Immature natural killer cell (primary cell): ENCODE data around the gene PYDC1. TPM values are rescaled to one million over a fixed set of nuclear protein-coding genes. Genes with fewer than 3 reads are reported as not detected.
"Not testable (repeated sequence)": the region's sequence is repeated elsewhere in the genome, so short reads cannot be mapped to it uniquely, and the experiment has no call there.

Source experiments
- DNase-seq, 3 donors: peaks; one replicate each; pipeline ENCODE4 v3.0.0; 2022; ENCODE audit warnings: mixed read lengths in 1 of 3
- H3K27ac Mint-ChIP-seq, 6 donors: one replicate each; pipeline ENCODE4 v1.8.0; 2020; ENCODE audit warnings: mixed read lengths in 6 of 6, mild to moderate bottlenecking in 5 of 6, inconsistent platforms in 4 of 6, moderate library complexity in 3 of 6
- H3K27me3 Mint-ChIP-seq, 3 donors: one replicate each; pipeline ENCODE4 v1.8.0; 2020 to 2021; ENCODE audit warnings: low read depth in 3 of 3, mild to moderate bottlenecking in 3 of 3, mixed read lengths in 3 of 3, moderate library complexity in 3 of 3, inconsistent platforms in 1 of 3
- H3K36me3 Mint-ChIP-seq, 3 donors: one replicate each; pipeline ENCODE4 v1.8.0; 2020; ENCODE audit warnings: mixed read lengths in 3 of 3, inconsistent platforms in 2 of 3, mild to moderate bottlenecking in 2 of 3
- H3K4me1 Mint-ChIP-seq, 2 donors: one replicate each; pipeline ENCODE4 v1.8.0; 2020; ENCODE audit warnings: inconsistent platforms in 2 of 2, mild to moderate bottlenecking in 2 of 2, mixed read lengths in 2 of 2, moderate library complexity in 1 of 2
- H3K4me3 Mint-ChIP-seq, 5 donors: one replicate each; pipeline ENCODE4 v1.8.0; 2020; ENCODE audit warnings: mild to moderate bottlenecking in 5 of 5, mixed read lengths in 5 of 5, inconsistent platforms in 3 of 5, moderate library complexity in 3 of 5
- H3K9me3 Mint-ChIP-seq, 6 donors: one replicate each; pipeline ENCODE4 v1.8.0; 2020; ENCODE audit warnings: mild to moderate bottlenecking in 6 of 6, mixed read lengths in 6 of 6, inconsistent platforms in 4 of 6, moderate library complexity in 3 of 6
- polyA plus RNA-seq, 3 donors: library from polyadenylated mRNA; unstranded; fragments of 300-500 nt; fragmentation: Illumina TruSeq; gene quantifications; one replicate each; pipeline ENCODE4 v1.2.3, GENCODE V29; 2021

The PYDC1 gene
- polyA plus RNA-seq, 3 donors from 2014 or later, result not detected

GRCh38 chr16:31170048-31170447 is 46.9 kb downstream of the PYDC1 start:
- not testable (repeated sequence) for DNase-seq, H3K4me1 Mint-ChIP-seq, H3K27me3 Mint-ChIP-seq, H3K27ac Mint-ChIP-seq, H3K4me3 Mint-ChIP-seq, H3K36me3 Mint-ChIP-seq, H3K9me3 Mint-ChIP-seq

DNA sequence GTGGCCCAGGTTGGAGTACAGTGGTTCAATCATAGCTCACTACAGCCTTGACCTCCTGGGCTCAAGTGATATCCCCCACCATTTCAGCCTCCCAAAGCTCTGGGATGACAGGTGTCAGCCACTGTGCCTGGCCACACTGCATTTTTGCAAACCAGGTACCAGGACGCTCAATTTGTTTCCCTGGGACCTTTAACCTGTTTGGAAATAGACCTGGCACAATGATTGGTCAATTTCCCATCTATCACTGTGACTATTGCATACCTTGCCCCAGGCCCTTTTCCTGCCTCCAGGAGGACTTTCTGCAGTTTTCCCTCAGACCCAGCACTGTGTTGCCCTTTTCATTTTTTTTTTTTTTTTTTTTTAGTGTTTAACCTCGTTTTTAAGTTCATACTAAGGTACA is 48.1 kb downstream of the PYDC1 start:
- Mint-ChIP-seq H3K4me3 (no peak overlapping the region), H3K36me3 (no peaks in the 10 kb centered on the region), H3K4me1 (no peaks in the 10 kb centered on the region), H3K27me3 (peaks cover 0 to 6% (median 0%) of the 10 kb centered on the region in 3 donors), H3K27ac (no peak overlapping the region), H3K9me3 (no peaks in the 10 kb centered on the region)
- no peak for DNase-seq

DNA sequence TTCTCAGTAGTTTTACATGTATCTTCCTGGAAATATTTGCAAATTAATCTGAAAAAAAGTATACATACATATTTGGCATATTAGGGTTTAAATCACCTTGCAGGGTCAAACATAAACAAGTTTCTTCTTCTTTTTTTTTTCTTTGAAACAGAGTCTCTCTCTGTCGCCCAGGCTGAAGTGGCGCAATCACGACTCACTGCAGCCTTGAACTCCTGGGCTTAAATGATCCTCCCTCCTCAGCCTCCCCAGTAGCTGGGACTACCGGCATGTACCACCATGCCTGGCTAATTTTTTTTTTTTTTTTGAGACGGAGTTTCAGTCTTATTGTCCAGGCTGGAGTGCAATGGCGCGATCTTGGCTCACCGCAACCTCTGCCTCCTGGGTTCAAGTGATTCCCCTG is 49.6 kb downstream of the PYDC1 start:
- Mint-ChIP-seq H3K4me3 (no peak overlapping the region), H3K36me3 (no peaks in the 10 kb centered on the region), H3K27me3 (peaks cover 0 to 6% (median 4%) of the 10 kb centered on the region in 3 donors), H3K27ac (no peak overlapping the region), H3K4me1 (no peaks in the 10 kb centered on the region), H3K9me3 (no peaks in the 10 kb centered on the region)
- DNase-seq, result no peak

Other genes starting within 250 kb of the PYDC1 start
- gene HSD3B7, start 231.9 kb downstream of the PYDC1 start, polyA plus RNA-seq, result not detected
- gene STX1B, start 206.5 kb downstream of the PYDC1 start, polyA plus RNA-seq, result not detected
- gene STX4, start 183.6 kb downstream of the PYDC1 start, polyA plus RNA-seq, result 10 to 100 TPM; 31.3 to 46.4 (median 33.3) TPM
- 10 to 100 TPM in 2 of 3 donors, 1 to 10 TPM in 1; 6.8 to 17.2 (median 10.1) TPM for gene ZNF668, start 142.9 kb downstream of the PYDC1 start, polyA plus RNA-seq
- 10 to 100 TPM in 1 of 3 donors, 1 to 10 TPM in 1, under 1 TPM in 1; 0.93 to 11.5 (median 2.5) TPM for gene ZNF646, start 142.7 kb downstream of the PYDC1 start, polyA plus RNA-seq
- 1 to 10 TPM in 1 of 3 donors, under 1 TPM in 2; 0.27 to 1.4 (median 0.63) TPM for gene PRSS53, start 128.2 kb downstream of the PYDC1 start, polyA plus RNA-seq
- 100 to 1,000 TPM; 114 to 164 (median 116) TPM for gene VKORC1, start 122.3 kb downstream of the PYDC1 start, polyA plus RNA-seq
- gene BCKDK, start 108.7 kb downstream of the PYDC1 start, polyA plus RNA-seq, result 10 to 100 TPM; 21.4 to 50.3 (median 30.1) TPM
- 10 to 100 TPM; 29.4 to 53.9 (median 32.6) TPM for gene KAT8, start 99.5 kb downstream of the PYDC1 start, polyA plus RNA-seq
- not detected for gene PRSS8, start 81.4 kb downstream of the PYDC1 start, polyA plus RNA-seq
- 1 to 10 TPM; 3.4 to 8.6 (median 6.9) TPM for gene PRSS36, start 67.1 kb downstream of the PYDC1 start, polyA plus RNA-seq
- 100 to 1,000 TPM in 1 of 3 donors, 10 to 100 TPM in 2; 73.4 to 169 (median 87.4) TPM for gene FUS, start 37.0 kb downstream of the PYDC1 start, polyA plus RNA-seq
- gene PYCARD, start 14.4 kb downstream of the PYDC1 start, polyA plus RNA-seq, result 100 to 1,000 TPM in 2 of 3 donors, 10 to 100 TPM in 1; 91.2 to 133 (median 118) TPM
- not detected for gene TRIM72, start 3.0 kb downstream of the PYDC1 start, polyA plus RNA-seq
- gene ITGAM, start 42.8 kb upstream of the PYDC1 start, polyA plus RNA-seq, result 100 to 1,000 TPM in 1 of 3 donors, 10 to 100 TPM in 2; 70.6 to 186 (median 89.3) TPM
- 10 to 100 TPM; 41.6 to 82.9 (median 47.9) TPM for gene ITGAX, start 138.0 kb upstream of the PYDC1 start, polyA plus RNA-seq
- under 1 TPM in 2 of 3 donors, not detected in 1; 0.27 to 0.47 TPM for gene ITGAD, start 176.2 kb upstream of the PYDC1 start, polyA plus RNA-seq
- gene COX6A2, start 211.2 kb upstream of the PYDC1 start, polyA plus RNA-seq, result 1 to 10 TPM in 2 of 3 donors, not detected in 1; 1.5 to 1.8 TPM
- under 1 TPM in 2 of 3 donors, not detected in 1; 0.10 to 0.17 TPM for gene ZNF843, start 225.7 kb upstream of the PYDC1 start, polyA plus RNA-seq
- 10 to 100 TPM; 11.1 to 16.2 (median 14.2) TPM for gene ARMC5, start 242.4 kb upstream of the PYDC1 start, polyA plus RNA-seq